ENCODE results near the gene UBE3C.
"Not testable (repeated sequence)": the region's sequence is repeated elsewhere in the genome, so short reads cannot be mapped to it uniquely, and the experiment has no call there.

The UBE3C gene
- total RNA-seq, result 119 to 352 (median 173) reads per million in 3 experiments

DNA sequence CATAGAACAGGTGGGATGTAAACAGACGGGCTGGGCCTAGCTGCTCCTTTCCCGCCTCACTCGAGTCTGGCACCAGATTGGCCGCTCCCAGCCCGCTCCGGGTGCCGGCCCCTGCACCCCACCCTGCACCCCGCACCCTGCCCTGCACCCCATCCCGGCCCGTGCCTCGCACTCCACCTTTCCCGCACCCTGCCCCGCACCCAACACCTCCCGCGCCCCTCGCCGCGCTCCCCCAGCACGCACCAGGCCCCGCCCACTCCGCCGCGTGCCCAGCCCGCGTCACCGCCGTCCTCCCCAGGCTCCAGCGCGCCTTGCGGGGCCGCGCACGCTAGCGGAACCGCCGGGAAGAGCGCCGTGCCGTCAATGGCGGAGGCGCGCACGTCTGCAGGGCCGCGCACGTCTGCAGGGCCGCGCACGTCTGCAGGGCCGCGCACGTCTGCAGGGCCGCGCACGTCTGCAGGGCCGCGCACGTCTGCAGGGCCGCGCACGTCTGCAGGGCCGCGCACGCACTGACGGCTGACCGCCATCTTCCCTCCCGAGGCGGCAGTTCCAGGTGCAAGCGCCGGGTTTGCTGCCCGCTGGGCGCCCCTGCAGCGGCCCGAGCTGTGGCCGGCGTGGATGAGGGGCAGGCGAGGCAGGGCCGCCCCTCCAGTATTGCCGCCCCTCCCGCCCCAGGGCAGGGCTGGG, at the start of gene UBE3C:
TSS of gene UBE3C (plus strand) at position 503 of the 687 bp plus-strand sequence. CDS start 347 bp downstream, outside the sequence.
- peak; percentile 92 for DNase-seq

DNA sequence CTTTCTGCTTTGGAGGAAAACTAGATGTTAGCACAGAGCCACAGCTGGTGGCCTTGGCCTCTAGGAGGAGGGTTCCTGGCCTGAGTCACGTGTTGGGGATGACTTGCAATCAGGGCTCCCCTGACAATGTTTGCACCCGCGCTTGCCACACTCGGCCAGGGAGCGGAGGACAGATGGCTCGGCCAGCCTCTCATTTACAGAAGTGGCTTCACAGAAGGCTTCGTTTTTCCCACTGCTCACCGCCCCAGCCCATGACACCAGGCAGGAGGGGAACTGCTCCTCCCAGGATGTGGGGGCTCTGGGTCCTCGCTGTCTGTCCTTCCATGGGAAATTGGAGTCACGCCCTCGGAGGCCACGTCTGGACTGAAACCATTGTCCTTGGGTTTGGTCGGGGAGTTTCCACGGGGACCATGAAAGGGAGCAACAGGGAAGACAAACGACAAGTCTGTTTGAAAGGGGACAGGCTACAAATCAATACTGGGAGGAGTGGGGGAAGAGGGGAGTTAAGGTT, 49.6 kb upstream of the UBE3C start:
- no peak for DNase-seq

DNA sequence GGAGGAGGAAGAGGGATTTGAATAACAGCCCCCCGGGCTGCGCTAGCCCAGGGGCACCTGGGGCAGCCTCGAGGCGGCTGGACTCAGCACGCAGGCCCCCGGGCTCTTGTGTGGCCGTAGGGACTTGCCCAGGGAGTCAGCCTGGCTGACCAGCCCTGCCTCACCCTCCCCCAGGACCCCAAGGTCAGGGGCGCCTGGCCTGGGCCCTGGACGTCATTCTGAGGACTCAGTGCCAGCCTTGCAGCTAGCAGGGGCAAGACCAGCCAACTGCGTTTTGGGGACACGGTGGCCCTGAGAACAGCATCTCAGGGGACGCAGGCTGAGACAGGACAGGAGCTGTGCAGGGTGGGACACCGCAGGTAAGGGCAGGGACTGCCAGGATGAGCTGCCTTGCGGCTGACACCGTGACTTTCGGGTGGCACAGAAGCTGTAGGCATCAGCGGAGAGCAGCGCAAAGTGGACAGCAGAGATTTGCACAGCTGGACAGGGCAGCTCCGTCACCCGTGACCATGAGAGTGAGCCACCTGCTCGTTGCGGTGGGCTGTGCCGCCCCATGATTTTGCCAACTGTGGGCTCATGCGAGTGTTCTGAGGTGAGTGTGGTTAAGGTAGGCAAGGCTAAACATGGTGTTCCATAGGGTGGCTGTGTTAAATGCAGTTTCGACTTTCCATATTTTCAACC, 48.1 kb upstream of the UBE3C start:
- DNase-seq, result no peak

DNA sequence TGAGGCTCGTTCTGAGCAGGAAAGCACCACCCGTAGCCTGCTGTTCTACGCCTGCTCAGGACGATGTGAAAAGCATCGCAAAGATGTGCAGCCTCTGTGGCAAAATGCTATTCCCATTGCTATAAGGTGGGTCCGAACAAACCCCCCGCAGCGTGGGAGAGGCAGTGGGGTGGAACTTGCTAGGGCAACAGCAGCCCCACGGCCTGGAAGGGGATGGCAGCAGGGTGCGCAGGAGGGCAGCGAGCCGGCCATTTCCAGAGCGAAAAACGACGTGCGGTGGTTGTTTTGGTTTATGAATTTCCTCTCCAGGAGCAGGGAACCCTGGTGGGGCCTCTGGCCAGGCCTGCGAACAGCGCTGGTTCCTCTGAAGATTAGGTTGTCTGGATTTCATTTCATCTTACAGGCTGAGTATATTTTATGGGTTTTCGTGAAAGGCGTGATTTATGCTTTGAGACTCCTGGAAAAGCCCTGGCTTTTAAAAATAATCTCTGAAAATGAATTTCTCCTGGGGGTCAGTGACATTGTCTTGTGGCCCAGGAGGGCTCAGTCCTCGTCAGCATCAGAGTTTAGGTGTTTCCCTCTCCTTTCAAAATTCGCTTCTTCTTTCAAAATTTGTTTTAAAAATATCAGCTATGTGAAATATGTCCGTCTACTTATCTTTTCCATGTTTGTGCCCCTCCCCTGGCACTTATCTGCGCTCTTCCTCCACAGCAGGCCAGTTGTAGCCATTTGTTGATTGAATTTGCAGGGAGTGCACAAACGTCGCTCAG, 42.3 kb upstream of the UBE3C start:
- no peak for DNase-seq

DNA sequence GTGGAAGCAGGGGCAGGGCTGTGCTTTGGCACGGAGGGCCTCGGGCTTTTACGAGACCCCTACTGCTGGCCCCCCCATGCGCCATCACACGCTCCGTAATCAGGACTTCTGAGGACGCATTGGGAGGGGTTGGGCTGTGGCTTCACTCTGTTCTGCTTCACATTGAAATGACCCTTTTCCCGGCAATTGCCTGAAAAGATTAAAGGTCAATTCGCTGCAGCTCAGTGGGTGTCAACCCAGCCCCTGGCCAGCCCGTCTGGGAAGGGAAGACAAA, 41.7 kb upstream of the UBE3C start:
- no peak for DNase-seq

DNA sequence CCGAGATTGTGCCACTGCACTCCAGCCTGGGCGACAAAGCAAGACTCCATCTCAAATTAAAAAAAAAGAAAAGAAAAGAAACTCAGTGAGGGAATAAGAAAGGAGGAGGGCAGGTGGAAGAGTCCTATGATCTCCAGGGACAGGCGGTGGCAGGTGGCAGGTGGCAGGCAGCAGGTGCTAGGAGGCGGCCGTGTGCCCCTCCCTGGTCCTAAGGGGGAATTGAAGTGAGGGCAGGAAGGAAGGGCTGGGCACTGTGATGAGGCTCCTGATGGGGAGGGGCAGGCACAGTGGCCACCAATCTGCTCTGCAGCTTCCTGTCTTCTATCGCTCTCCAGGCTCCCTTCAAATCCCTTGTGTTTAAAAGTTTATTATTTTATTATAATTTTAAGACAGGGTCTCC, 41.2 kb upstream of the UBE3C start:
- no peak for DNase-seq

DNA sequence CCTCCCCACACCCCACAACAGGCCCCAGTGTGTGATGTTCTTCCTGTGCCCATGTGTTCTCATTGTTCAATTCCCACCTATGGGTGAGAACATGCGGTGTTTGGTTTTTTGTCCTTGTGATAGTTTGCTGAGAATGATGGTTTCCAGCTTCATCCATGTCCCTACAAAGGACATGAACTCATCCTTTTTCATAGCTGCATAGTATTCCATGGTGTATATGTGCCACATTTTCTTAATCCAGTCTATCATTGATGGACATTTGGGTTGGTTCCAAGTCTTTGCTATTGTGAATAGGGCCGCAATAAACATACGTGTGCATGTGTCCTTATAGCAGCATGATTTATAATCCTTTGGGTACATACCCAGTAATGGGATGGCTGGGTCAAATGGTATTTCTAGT, 38.7 kb upstream of the UBE3C start:
- not testable (repeated sequence) for DNase-seq

DNA sequence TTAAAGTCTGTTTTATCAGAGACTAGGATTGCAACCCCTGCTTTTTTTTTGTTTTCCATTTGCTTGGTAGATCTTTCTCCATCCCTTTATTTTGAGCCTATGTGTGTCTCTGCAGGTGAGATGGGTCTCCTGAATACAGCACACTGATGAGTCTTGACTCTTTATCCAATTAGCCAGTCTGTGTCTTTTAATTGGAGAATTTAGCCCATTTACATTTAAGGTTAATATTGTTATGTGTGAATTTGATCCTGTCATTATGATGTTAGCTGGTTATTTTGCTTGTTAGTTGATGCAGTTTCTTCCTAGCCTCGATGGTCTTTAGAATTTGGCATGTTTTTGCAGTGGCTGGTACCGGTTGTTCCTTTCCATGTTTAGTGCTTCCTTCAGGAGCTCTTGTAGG, 35.1 kb upstream of the UBE3C start:
- DNase-seq, result not testable (repeated sequence)

DNA sequence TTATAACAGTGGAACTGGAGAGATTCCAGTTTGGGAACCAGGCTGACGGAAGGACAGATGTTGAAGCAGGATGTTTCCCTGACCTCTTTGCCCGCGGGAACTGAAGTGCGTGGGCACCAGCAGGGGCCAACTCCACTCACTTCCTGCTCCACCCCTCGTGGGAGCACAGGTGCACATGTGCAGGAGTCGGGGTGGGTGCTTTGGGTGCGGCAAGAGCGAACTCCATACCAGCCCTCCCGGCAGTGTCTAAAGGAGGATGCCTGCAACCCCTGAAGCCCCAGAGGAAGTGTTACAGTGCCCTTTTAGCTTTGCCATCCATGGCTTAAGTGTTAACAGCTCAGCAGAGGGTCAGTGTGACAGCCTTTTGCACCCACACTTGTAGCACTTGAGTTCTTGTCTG, 27.4 kb upstream of the UBE3C start:
- DNase-seq, result no peak

DNA sequence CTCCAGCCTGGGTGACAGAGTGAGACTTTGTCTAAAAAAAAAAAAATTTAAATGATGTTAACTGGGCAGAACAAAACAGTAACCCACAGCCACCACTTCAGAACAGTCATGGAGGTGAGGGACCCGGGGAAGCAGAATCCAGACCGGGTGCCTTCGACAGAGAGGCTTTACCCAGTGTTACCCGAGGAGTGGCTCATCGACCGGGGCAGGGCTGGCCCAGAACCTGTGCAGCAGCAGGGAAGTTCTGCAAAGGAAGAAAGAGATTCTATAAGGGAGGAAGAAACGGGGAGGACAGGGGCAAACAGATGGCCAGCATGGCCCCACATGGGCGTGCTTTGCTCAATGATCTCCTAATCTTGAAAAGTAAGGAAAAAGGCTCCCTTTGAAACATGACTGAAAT, 26.0 kb upstream of the UBE3C start:
- no peak for DNase-seq

DNA sequence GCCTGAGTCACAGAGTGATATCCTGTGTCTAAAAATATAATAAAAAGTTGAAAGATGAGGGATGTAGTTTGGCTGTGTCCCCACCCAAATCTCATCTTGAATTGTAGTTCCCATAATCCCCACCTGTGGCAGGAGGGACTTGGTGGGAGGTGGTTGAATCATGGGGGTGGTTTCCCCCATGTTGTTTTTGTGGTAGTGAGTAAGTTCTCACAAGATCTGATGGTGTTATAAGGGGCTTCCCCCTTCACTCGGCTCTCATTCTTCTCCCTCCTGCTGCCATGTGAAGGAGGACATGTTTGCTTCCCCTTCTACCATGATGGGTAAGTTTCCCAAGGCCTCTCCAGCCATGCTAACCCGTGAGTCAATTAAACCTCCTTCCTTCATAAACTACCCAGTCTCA, 25.1 kb upstream of the UBE3C start:
- DNase-seq, result no peak

DNA sequence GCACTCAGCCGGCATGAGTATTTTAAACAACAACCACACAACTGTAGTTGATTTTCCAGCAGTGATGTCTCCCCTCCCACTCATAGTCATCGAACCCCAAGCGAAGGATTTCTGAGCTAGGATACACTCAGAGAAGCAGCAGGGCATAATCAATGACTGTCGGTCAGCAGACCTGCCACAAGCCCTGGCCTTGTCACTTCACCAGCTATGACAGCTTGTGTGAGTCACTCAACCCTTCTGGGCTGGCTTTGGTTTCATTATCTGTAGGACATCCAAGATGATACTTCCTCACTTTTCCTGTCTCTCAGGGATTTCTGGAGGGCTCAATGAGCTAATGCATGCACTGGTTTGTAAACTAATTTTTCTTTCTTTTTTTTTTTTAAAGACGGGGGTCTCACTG, 22.0 kb upstream of the UBE3C start:
- no peak for DNase-seq

DNA sequence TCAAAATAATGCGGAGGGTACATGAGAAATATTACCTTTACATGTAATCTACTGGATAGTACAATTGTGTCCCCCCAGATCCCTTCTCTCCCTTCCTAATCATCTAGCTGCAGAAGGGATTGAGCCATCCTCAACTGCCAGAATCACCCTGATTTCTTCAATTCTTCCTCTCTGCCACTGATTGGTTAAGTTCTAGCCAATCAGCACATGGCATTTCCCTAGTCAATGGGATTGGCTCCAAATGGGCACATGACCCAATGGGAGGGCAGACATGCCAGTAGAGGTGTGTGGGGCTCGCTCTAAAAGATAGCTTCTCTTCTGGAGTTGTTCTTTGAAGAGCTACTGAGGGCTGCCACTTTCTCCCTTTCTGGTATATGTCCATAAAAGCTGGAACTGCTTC, 20.9 kb upstream of the UBE3C start:
- no peak for DNase-seq

DNA sequence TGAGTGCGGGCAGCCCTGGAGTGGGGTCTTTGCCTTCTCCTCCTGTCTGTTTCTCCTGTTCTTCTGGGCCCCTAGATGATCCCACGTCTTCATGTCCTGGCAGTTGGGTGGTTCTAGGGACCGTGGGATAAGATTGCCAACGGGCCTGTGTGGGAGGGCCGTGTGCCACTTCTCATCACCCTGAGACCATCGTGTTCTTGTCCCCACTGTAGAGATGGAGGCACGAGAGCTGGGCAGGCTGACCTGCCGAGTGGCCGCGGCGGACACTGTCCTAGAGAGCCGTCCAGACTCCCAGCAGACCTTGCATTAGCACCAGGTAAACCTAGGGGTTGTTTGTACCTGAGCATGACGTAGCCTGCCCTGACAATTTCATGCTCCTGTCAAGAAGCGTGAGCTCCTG, 18.5 kb upstream of the UBE3C start:
- no peak for DNase-seq

DNA sequence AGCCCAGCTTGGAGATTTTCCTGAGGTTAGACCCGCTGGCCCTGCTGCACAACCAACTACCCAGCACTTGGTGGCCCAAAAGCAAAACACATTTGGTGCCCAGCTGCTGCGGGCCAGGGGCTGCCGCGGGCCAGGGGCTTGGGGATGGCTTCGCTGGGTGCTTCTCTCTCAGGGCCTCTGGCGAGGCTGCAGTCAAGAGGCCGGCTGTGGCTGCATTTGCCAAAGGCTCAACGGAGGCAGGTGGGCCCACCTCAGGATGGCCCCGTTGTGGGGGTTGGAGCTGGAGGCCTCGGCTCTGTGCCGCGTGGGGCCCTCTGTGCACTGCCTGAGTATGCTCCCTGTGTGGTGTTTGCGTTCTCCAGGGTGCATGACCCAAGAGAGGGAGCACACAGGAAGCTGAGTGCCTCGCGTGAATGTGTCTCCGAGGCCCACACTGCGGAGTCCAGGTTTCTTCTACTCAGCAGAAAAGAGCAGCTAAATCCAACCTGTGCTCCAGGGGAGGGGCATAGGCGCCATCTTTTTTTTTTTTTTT, 17.5 kb upstream of the UBE3C start:
- DNase-seq, result no peak

DNA sequence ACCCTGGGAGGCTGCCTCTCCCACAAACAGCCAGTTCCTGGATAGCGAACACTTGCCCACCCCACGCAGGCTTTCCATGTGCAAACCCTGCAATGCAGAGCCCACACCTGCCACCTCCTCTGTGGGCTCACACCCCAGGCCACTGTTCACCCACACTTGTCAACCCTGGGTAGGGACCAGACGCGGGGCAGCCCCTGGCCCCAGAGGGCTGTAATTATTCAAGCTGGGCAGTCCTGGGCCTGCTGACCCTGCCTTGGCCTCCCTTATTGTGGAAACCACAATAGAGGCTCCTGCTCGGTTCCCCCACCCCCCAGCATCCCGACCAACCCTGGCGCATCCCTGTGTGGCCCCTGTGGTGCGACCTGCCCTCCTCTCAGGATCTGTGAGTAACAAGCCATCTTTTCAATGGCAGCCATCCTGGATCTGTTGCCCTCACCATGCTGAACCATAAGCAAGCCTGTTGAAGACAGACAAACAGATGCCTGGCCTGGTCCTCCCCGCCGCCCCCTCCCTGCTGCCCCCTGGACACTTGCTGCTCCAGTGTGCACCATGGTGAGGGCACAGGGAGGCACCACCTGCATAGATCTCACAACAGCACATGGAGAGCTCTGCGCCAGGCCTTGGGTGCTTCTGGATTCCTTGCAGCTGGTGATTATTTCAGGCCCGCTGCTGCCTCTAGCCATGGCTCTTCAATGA, 15.8 kb upstream of the UBE3C start:
- DNase-seq, result no peak

DNA sequence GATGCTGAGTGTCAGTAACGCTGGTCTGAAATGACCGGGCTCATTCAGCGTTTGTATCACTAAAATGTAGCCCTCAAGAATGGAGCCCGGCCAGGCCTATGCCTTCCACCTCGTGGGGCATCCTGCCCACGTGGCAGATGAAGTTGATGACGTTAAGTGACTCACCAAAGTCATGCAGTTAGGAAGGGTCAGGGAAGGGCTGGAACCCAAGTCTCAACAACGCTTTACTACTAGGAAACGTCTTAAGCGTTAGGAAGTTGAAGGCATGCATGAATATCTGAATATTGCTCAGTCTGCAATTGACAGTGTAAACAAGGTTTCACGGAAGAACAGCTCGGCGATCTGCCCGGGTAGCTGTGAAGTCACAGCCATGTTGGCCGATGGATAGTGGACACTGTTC, 14.0 kb upstream of the UBE3C start:
- DNase-seq, result no peak

DNA sequence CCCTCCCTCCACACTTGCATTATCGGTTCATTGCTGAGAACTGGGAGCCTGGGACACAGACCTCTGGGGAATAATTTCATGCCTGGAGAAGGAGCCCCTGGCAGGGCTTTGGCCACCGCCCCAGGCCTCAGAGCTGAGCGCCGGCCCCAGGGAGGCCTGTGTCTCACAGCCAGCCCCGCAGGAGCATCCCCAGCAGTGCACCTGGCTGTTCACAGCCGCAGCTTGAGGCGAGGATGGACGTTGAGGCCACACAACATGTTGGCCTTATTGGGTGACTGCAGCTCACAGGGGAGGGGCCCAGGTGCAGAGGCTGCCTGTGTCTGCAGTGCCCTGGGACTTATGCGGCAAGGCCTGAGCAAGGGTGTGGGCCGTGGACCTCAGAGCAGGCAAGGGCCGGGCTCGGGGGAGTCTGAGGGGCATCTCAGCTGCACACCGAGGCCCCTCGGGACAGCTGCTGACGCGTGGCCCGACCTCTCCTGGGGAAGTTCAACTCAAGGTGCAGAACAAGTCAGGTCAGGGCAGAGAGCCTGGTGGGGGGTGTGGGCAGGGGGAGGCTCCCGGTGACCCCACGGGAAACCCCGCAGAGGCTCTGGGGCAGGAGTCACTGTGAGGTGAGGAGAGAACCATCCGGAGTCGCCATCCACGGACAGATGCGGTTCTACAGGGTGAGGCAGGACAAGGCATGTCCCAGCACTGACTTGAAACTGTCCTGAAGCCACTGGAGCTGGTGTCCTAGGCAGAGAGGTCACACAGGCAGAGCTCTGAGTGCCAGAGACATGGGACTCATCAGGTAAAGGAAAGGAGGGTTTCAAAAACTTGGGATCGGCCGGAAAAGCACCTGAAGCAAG, 13.1 kb upstream of the UBE3C start:
- no peak for DNase-seq

DNA sequence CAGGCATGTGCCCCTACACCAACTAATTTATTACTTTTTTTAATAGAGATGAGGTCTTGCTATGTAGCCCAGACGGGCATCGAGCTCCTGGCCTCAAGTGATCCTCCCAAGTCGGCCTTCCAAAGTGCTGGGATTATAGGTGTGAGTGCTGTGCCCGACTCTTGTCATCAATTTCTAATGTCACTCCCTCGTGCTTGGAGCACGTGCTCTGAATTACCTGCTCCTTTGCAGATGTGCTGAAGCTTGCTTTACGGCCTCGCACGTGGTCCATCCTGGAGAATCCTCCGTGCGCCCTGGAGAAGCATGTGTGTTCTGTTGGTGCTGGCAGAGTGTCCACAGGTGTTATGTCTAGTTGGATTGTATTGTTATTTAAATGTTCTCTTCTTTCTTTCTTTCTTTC, 11.8 kb upstream of the UBE3C start:
- no peak for DNase-seq

DNA sequence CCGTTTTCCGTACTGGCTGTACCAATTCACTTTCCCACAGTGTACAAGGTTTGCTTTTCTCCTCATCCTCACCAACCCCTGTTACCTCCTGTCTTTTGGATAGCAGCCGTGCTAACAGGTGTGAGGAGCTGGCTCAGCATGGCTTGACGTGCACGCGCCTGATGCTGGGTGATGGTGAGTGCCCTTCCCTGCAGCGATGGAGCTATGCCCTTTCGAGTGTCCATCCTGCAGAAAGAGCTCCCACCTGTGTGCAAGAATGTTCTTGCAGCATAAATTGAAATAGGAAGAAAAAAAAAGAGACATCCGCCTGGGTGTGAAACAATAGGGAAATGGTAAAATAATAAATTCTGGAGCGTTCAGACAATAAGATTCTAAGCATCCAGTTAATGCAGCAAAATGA, 9.5 kb upstream of the UBE3C start:
- DNase-seq, result no peak

DNA sequence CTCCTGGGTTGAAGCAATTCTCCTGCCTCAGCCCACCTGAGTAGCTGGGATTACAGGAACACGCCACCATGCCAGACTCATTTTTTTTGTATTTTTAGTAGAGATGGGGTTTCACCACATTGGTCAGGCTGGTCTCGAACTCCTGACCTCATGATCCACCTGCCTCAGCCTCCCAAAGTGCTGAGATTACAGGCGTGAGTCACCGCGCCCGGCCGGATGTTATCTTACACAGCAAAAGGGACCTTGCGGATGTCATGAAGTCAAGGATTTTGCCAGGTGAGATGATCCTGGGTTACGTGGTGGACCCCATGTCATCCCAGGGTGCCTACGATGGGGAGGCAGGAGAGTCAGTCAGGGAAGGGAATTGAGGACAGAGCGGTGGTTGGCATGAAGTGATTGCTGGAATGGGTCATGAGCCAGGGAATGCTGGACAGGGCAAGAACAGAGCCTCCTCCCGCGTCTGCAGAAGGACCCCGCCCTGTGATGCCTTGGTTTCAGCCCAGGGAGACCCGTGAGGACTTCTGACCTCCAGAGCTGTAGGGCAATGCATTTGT, 8.7 kb upstream of the UBE3C start:
- no peak for DNase-seq

DNA sequence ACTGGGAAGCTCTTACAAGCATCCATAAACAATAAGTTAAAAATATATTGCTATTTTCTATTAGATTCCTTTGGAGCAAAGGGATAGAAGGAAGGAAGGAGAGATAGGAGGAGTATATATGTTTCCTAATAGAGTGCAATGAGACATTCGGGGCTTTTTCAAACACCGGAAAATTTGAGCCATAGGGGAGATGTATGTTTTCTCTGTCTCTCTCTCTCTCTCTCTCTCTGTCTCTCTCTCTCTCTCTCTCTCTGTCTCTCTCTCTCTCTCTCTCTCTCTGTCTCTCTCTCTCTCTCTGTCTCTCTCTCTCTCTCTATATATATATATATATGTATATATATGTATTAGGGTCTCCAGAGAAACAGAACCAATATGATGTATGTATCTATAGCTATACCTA, 7.9 kb upstream of the UBE3C start:
- not testable (repeated sequence) for DNase-seq

Measured in central memory CD4-positive, alpha-beta T cell (primary cell).